Measurements from ENCODE around the gene PABPN1.

PABPN1 gene

GRCh38 chr14:23299211-23299957 lies 21.9 kb upstream of the PABPN1 start:
- no peak for ATAC-seq (ENCODE audit: low read depth)
- peaks cover 12% of the 10 kb centered on the region for H3K4me1 ChIP-seq (ENCODE audit: insufficient read depth, poor library complexity, severe bottlenecking)
- no peaks in the 10 kb centered on the region for H3K9me3 ChIP-seq (ENCODE audit: severe bottlenecking)
- H3K4me3 ChIP-seq (ENCODE audit: severe bottlenecking), result no peak overlapping the region
- DNase-seq (ENCODE audit: low spot score), result no peak
- TF ChIP-seq CTCF (IDR thresholded peaks at IDR 0.05; ENCODE audit: poor library complexity, severe bottlenecking), result peak; percentile 71
- H3K27ac ChIP-seq (ENCODE audit: poor library complexity, severe bottlenecking), result peak overlapping the region; percentile 73
- H3K36me3 ChIP-seq (ENCODE audit: low read depth), result no peaks in the 10 kb centered on the region
- no peaks in the 10 kb centered on the region for H3K27me3 ChIP-seq (ENCODE audit: insufficient read depth, poor library complexity, severe bottlenecking)

GRCh38 chr14:23299986-23300686 lies 21.1 kb upstream of the PABPN1 start:
- DNase-seq (ENCODE audit: low spot score), result no peak
- H3K27ac ChIP-seq (ENCODE audit: poor library complexity, severe bottlenecking), result peak overlapping the region; percentile 73
- H3K36me3 ChIP-seq (ENCODE audit: low read depth), result no peaks in the 10 kb centered on the region
- H3K4me3 ChIP-seq (ENCODE audit: severe bottlenecking), result peak overlapping the region; percentile 68
- TF ChIP-seq CTCF (IDR thresholded peaks at IDR 0.05; ENCODE audit: poor library complexity, severe bottlenecking), result peak; percentile 41
- peaks cover 12% of the 10 kb centered on the region for H3K4me1 ChIP-seq (ENCODE audit: insufficient read depth, poor library complexity, severe bottlenecking)
- no peaks in the 10 kb centered on the region for H3K27me3 ChIP-seq (ENCODE audit: insufficient read depth, poor library complexity, severe bottlenecking)
- H3K9me3 ChIP-seq (ENCODE audit: severe bottlenecking), result no peaks in the 10 kb centered on the region
- no peak for ATAC-seq (ENCODE audit: low read depth)

GRCh38 chr14:23300687-23301223 lies 20.5 kb upstream of the PABPN1 start:
- Histone ChIP-seq H3K4me3 (ENCODE audit: severe bottlenecking) (peak overlapping the region; percentile 68), H3K4me1 (ENCODE audit: insufficient read depth, poor library complexity, severe bottlenecking) (peaks cover 12% of the 10 kb centered on the region), H3K27ac (ENCODE audit: poor library complexity, severe bottlenecking) (peak overlapping the region; percentile 73), H3K36me3 (ENCODE audit: low read depth) (no peaks in the 10 kb centered on the region), H3K27me3 (ENCODE audit: insufficient read depth, poor library complexity, severe bottlenecking) (no peaks in the 10 kb centered on the region), H3K9me3 (ENCODE audit: severe bottlenecking) (no peaks in the 10 kb centered on the region)
- TF ChIP-seq CTCF (IDR thresholded peaks at IDR 0.05; ENCODE audit: poor library complexity, severe bottlenecking), result no peak
- ATAC-seq (ENCODE audit: low read depth) (no peak), DNase-seq (ENCODE audit: low spot score) (no peak)

- H3K27me3 ChIP-seq (ENCODE audit: insufficient read depth, poor library complexity, severe bottlenecking), result no peaks in the 10 kb centered on the region
- H3K4me3 ChIP-seq (ENCODE audit: severe bottlenecking), result peak overlapping the region; percentile 68
- peak; percentile 99 for TF ChIP-seq CTCF (IDR thresholded peaks at IDR 0.05; ENCODE audit: poor library complexity, severe bottlenecking)
- peak overlapping the region; percentile 73 for H3K27ac ChIP-seq (ENCODE audit: poor library complexity, severe bottlenecking)
- no peaks in the 10 kb centered on the region for H3K9me3 ChIP-seq (ENCODE audit: severe bottlenecking)
- peaks cover 12% of the 10 kb centered on the region for H3K4me1 ChIP-seq (ENCODE audit: insufficient read depth, poor library complexity, severe bottlenecking)
- H3K36me3 ChIP-seq (ENCODE audit: low read depth), result no peaks in the 10 kb centered on the region
- peak; percentile 99 for DNase-seq (ENCODE audit: low spot score)
- peak; percentile 82 for ATAC-seq (ENCODE audit: low read depth)
Measured at GRCh38 chr14:23301288-23301968, 19.8 kb upstream of the PABPN1 start.

All from RWPE2 (cell line).